ENCODE measurements around the gene MAPKAPK5. TPM values are rescaled to one million over a fixed set of nuclear protein-coding genes. Genes with fewer than 3 reads are reported as not detected.

Gene MAPKAPK5
- total and polyA plus RNA-seq, 4 donors: 10.9 to 26.3 (median 12.6) TPM

GRCh38 chr12:111803851-111804250 lies 38.2 kb upstream of the MAPKAPK5 start:
- Histone ChIP-seq H3K4me3 (ENCODE audit: low read depth in 1 of 3, low read length in 3 of 3) (no peak overlapping the region), H3K9me3 (ENCODE audit: control insufficient read depth in 4 of 4, low read length in 3 of 4) (no peaks in the 10 kb centered on the region), H3K4me1 (ENCODE audit: control insufficient read depth in 4 of 4, insufficient read depth in 4 of 4, low read length in 3 of 4) (peaks cover 0 to 6% (median 2%) of the 10 kb centered on the region in 4 donors), H3K27ac (ENCODE audit: low read depth in 1 of 2, low read length in 2 of 2) (no peak overlapping the region), H3K27me3 (ENCODE audit: control insufficient read depth in 4 of 4, insufficient read depth in 4 of 4, low read length in 3 of 4) (no peaks in the 10 kb centered on the region), H3K36me3 (ENCODE audit: control insufficient read depth in 4 of 4, insufficient read depth in 3 of 4, low read depth in 1 of 4, low read length in 3 of 4) (peaks cover 23 to 63% (median 54%) of the 10 kb centered on the region in 4 donors), H3K9ac (ENCODE audit: low read depth in 1 of 2, low read length in 2 of 2) (no peak overlapping the region)
- no peak for DNase-seq (ENCODE audit: low spot score)
- 97% methylated on average over 8 of the region's 8 CpGs for WGBS
- TF ChIP-seq RAD21 (IDR thresholded peaks at IDR 0.05) (no peak), GABPA (IDR thresholded peaks at IDR 0.05 in 1 of 2, conservative IDR thresholded peaks at IDR 0.05 in 1 of 2) (no peak), SP1 (IDR thresholded peaks at IDR 0.05) (no peak), EGR1 (IDR thresholded peaks at IDR 0.05; ENCODE audit: low read depth in 2 of 2) (no peak), FOXA1 (IDR thresholded peaks at IDR 0.05) (no peak), HNF4A (conservative IDR thresholded peaks at IDR 0.05) (no peak), RXRA (IDR thresholded peaks at IDR 0.05) (no peak), MAX (IDR thresholded peaks at IDR 0.05) (no peak), NR2F2 (IDR thresholded peaks at IDR 0.05) (no peak), REST (IDR thresholded peaks at IDR 0.05) (no peak), JUND (IDR thresholded peaks at IDR 0.05) (no peak), YY1 (IDR thresholded peaks at IDR 0.05) (no peak), ATF3 (IDR thresholded peaks at IDR 0.05) (no peak), TAF1 (conservative IDR thresholded peaks at IDR 0.05) (no peak)

GRCh38 chr12:111806304-111806703 lies 35.7 kb upstream of the MAPKAPK5 start:
- no peak overlapping the region for H3K4me3 ChIP-seq (ENCODE audit: low read depth in 1 of 3, low read length in 3 of 3)
- H3K4me1 ChIP-seq (ENCODE audit: control insufficient read depth in 4 of 4, insufficient read depth in 4 of 4, low read length in 3 of 4): peaks cover 0 to 6% (median 2%) of the 10 kb centered on the region in 4 donors
- H3K9ac ChIP-seq (ENCODE audit: low read depth in 1 of 2, low read length in 2 of 2): no peak overlapping the region
- no peak for DNase-seq (ENCODE audit: low spot score)
- H3K27me3 ChIP-seq (ENCODE audit: control insufficient read depth in 4 of 4, insufficient read depth in 4 of 4, low read length in 3 of 4): no peaks in the 10 kb centered on the region
- TF ChIP-seq FOXA2 (IDR thresholded peaks at IDR 0.05) (no peak), TAF1 (conservative IDR thresholded peaks at IDR 0.05) (no peak), MAX (IDR thresholded peaks at IDR 0.05) (no peak), GABPA (IDR thresholded peaks at IDR 0.05 in 1 of 2, conservative IDR thresholded peaks at IDR 0.05 in 1 of 2) (no peak), REST (IDR thresholded peaks at IDR 0.05) (no peak), ZBTB33 (IDR thresholded peaks at IDR 0.05) (no peak), HNF4G (IDR thresholded peaks at IDR 0.05) (no peak), RXRA (IDR thresholded peaks at IDR 0.05) (no peak), YY1 (IDR thresholded peaks at IDR 0.05) (no peak), RAD21 (IDR thresholded peaks at IDR 0.05) (no peak), ATF3 (IDR thresholded peaks at IDR 0.05) (no peak), JUND (IDR thresholded peaks at IDR 0.05) (no peak), CTCF (IDR thresholded peaks at IDR 0.05; ENCODE audit: low read depth, low read length, missing input control) (no peak)
- peak overlapping the region; percentile 46 to 52 for H3K27ac ChIP-seq (ENCODE audit: low read depth in 1 of 2, low read length in 2 of 2)
- H3K36me3 ChIP-seq (ENCODE audit: control insufficient read depth in 4 of 4, insufficient read depth in 3 of 4, low read depth in 1 of 4, low read length in 3 of 4): peaks cover 22 to 63% (median 55%) of the 10 kb centered on the region in 4 donors
- 47% methylated on average over 4 of the region's 4 CpGs for WGBS
- no peaks in the 10 kb centered on the region for H3K9me3 ChIP-seq (ENCODE audit: control insufficient read depth in 4 of 4, low read length in 3 of 4)
